Measurements from ENCODE around the gene TMEM11.
"Not testable (repeated sequence)": the region's sequence is repeated elsewhere in the genome, so short reads cannot be mapped to it uniquely, and the experiment has no call there.

TMEM11 gene

GRCh38 chr17:21231533-21231932 is 17.6 kb upstream of the TMEM11 start:
- Mint-ChIP-seq H3K27me3 (no peaks in the 10 kb centered on the region), H3K27ac (no peak overlapping the region), H3K9me3 (no peaks in the 10 kb centered on the region), H3K4me3 (no peak overlapping the region), H3K36me3 (ENCODE audit: low read depth) (peaks cover 3% of the 10 kb centered on the region), H3K4me1 (ENCODE audit: low read depth) (no peaks in the 10 kb centered on the region)
- no peak for DNase-seq

GRCh38 chr17:21228845-21229244 is 14.9 kb upstream of the TMEM11 start:
- DNase-seq, result no peak
- no peaks in the 10 kb centered on the region for H3K27me3 Mint-ChIP-seq
- H3K4me3 Mint-ChIP-seq, result no peak overlapping the region
- H3K9me3 Mint-ChIP-seq, result no peaks in the 10 kb centered on the region
- H3K27ac Mint-ChIP-seq, result no peak overlapping the region
- no peaks in the 10 kb centered on the region for H3K4me1 Mint-ChIP-seq (ENCODE audit: low read depth)
- H3K36me3 Mint-ChIP-seq (ENCODE audit: low read depth), result peaks cover 6% of the 10 kb centered on the region

GRCh38 chr17:21228111-21228510 is 14.2 kb upstream of the TMEM11 start:
- peak overlapping the region; percentile 44 for H3K27ac Mint-ChIP-seq

GRCh38 chr17:21227277-21227676 is 13.3 kb upstream of the TMEM11 start:
- not testable (repeated sequence) for H3K4me1 Mint-ChIP-seq (ENCODE audit: low read depth); H3K9me3 Mint-ChIP-seq; H3K27ac Mint-ChIP-seq; H3K27me3 Mint-ChIP-seq; DNase-seq; H3K4me3 Mint-ChIP-seq
- H3K36me3 Mint-ChIP-seq (ENCODE audit: low read depth), result peaks cover 21% of the 10 kb centered on the region

More at GRCh38 chr17:21228111-21228510, 14.2 kb upstream of the TMEM11 start:
- no peak for DNase-seq
- Mint-ChIP-seq H3K27me3 (no peaks in the 10 kb centered on the region), H3K36me3 (ENCODE audit: low read depth) (peaks cover 13% of the 10 kb centered on the region), H3K4me1 (ENCODE audit: low read depth) (no peaks in the 10 kb centered on the region), H3K9me3 (no peaks in the 10 kb centered on the region), H3K4me3 (no peak overlapping the region)

- H3K27ac Mint-ChIP-seq, result no peak overlapping the region
- no peaks in the 10 kb centered on the region for H3K9me3 Mint-ChIP-seq
- H3K4me3 Mint-ChIP-seq, result no peak overlapping the region
- H3K4me1 Mint-ChIP-seq (ENCODE audit: low read depth), result peaks cover 7% of the 10 kb centered on the region
- DNase-seq, result no peak
- H3K27me3 Mint-ChIP-seq, result no peaks in the 10 kb centered on the region
- peaks cover 49% of the 10 kb centered on the region for H3K36me3 Mint-ChIP-seq (ENCODE audit: low read depth)
Measured at GRCh38 chr17:21223086-21223485, 9.1 kb upstream of the TMEM11 start.

- peaks cover 39% of the 10 kb centered on the region for H3K4me1 Mint-ChIP-seq (ENCODE audit: low read depth)
- DNase-seq, result no peak
- no peak overlapping the region for H3K27ac Mint-ChIP-seq
- peaks cover 82% of the 10 kb centered on the region for H3K36me3 Mint-ChIP-seq (ENCODE audit: low read depth)
- no peak overlapping the region for H3K4me3 Mint-ChIP-seq
- H3K27me3 Mint-ChIP-seq, result no peaks in the 10 kb centered on the region
- H3K9me3 Mint-ChIP-seq, result no peaks in the 10 kb centered on the region
Measured at GRCh38 chr17:21218831-21219380, 4.9 kb upstream of the TMEM11 start.

GRCh38 chr17:21218101-21218500 is 4.1 kb upstream of the TMEM11 start:
- Mint-ChIP-seq H3K27ac (peak overlapping the region; percentile 64), H3K4me3 (no peak overlapping the region)
- DNase-seq, result peak; percentile 51

GRCh38 chr17:21217346-21217745 is 3.4 kb upstream of the TMEM11 start:
- H3K27me3 Mint-ChIP-seq, result no peaks in the 10 kb centered on the region
- peaks cover 81% of the 10 kb centered on the region for H3K36me3 Mint-ChIP-seq (ENCODE audit: low read depth)
- no peaks in the 10 kb centered on the region for H3K9me3 Mint-ChIP-seq
- peaks cover 47% of the 10 kb centered on the region for H3K4me1 Mint-ChIP-seq (ENCODE audit: low read depth)
- no peak for DNase-seq
- no peak overlapping the region for H3K4me3 Mint-ChIP-seq
- H3K27ac Mint-ChIP-seq, result no peak overlapping the region

More at GRCh38 chr17:21218101-21218500, 4.1 kb upstream of the TMEM11 start:
- H3K4me1 Mint-ChIP-seq (ENCODE audit: low read depth), result peaks cover 40% of the 10 kb centered on the region
- H3K27me3 Mint-ChIP-seq, result no peaks in the 10 kb centered on the region
- no peaks in the 10 kb centered on the region for H3K9me3 Mint-ChIP-seq
- peaks cover 81% of the 10 kb centered on the region for H3K36me3 Mint-ChIP-seq (ENCODE audit: low read depth)

GRCh38 chr17:21215935-21216334 is 2.0 kb upstream of the TMEM11 start:
- H3K9me3 Mint-ChIP-seq, result no peaks in the 10 kb centered on the region
- no peaks in the 10 kb centered on the region for H3K27me3 Mint-ChIP-seq
- DNase-seq, result no peak
- peaks cover 61% of the 10 kb centered on the region for H3K4me1 Mint-ChIP-seq (ENCODE audit: low read depth)
- peak overlapping the region; percentile 92 for H3K27ac Mint-ChIP-seq
- peaks cover 80% of the 10 kb centered on the region for H3K36me3 Mint-ChIP-seq (ENCODE audit: low read depth)
- H3K4me3 Mint-ChIP-seq, result peak overlapping the region; percentile 96

- Mint-ChIP-seq H3K27me3 (no peaks in the 10 kb centered on the region), H3K4me3 (peak overlapping the region; percentile 96), H3K4me1 (ENCODE audit: low read depth) (peaks cover 71% of the 10 kb centered on the region), H3K27ac (peak overlapping the region; percentile 92), H3K36me3 (ENCODE audit: low read depth) (peaks cover 81% of the 10 kb centered on the region), H3K9me3 (no peaks in the 10 kb centered on the region)
- no peak for DNase-seq
Measured at GRCh38 chr17:21214777-21215541, 998 bp upstream of the TMEM11 start.

- H3K9me3 Mint-ChIP-seq, result no peaks in the 10 kb centered on the region
- peak overlapping the region; percentile 96 for H3K4me3 Mint-ChIP-seq
- no peak for DNase-seq
- H3K27me3 Mint-ChIP-seq, result no peaks in the 10 kb centered on the region
- H3K4me1 Mint-ChIP-seq (ENCODE audit: low read depth), result peaks cover 75% of the 10 kb centered on the region
- peak overlapping the region; percentile 96 for H3K27ac Mint-ChIP-seq
- peaks cover 91% of the 10 kb centered on the region for H3K36me3 Mint-ChIP-seq (ENCODE audit: low read depth)
Measured at GRCh38 chr17:21213638-21214014, 335 bp downstream of the TMEM11 start.

- H3K36me3 Mint-ChIP-seq (ENCODE audit: low read depth), result peaks cover 89% of the 10 kb centered on the region
- H3K27ac Mint-ChIP-seq, result peak overlapping the region; percentile 96
- peak overlapping the region; percentile 96 for H3K4me3 Mint-ChIP-seq
- H3K9me3 Mint-ChIP-seq, result no peaks in the 10 kb centered on the region
- DNase-seq, result no peak
- peaks cover 73% of the 10 kb centered on the region for H3K4me1 Mint-ChIP-seq (ENCODE audit: low read depth)
- no peaks in the 10 kb centered on the region for H3K27me3 Mint-ChIP-seq
Measured at GRCh38 chr17:21212826-21213637, 929 bp downstream of the TMEM11 start.

- Mint-ChIP-seq H3K4me1 (ENCODE audit: low read depth) (peaks cover 62% of the 10 kb centered on the region), H3K9me3 (no peaks in the 10 kb centered on the region), H3K27ac (peak overlapping the region; percentile 96), H3K27me3 (no peaks in the 10 kb centered on the region), H3K36me3 (ENCODE audit: low read depth) (peaks cover 85% of the 10 kb centered on the region), H3K4me3 (peak overlapping the region; percentile 96)
- DNase-seq, result no peak
Measured at GRCh38 chr17:21211825-21212479, 2.0 kb downstream of the TMEM11 start.

GRCh38 chr17:21210411-21211076 is 3.4 kb downstream of the TMEM11 start:
- DNase-seq, result no peak
- Mint-ChIP-seq H3K4me3 (no peak overlapping the region), H3K27me3 (no peaks in the 10 kb centered on the region), H3K9me3 (no peaks in the 10 kb centered on the region), H3K36me3 (ENCODE audit: low read depth) (peaks cover 81% of the 10 kb centered on the region), H3K4me1 (ENCODE audit: low read depth) (peaks cover 52% of the 10 kb centered on the region), H3K27ac (peak overlapping the region; percentile 96)

All from activated T-cell treated with anti-CD3 and anti-CD28 coated beads, Interleukin-2, amount 50 U/mL, for 24 hours (primary cell).